DLD1 (cell line): ENCODE measurements around the gene PTPRD.

Experiments used
- in situ Hi-C: cut with HindIII; loops from 2 replicates; pipeline ENCODE4 v1.10.0; 2017; ENCODE audit warnings: low sequenced_read_pairs

Gene PTPRD

DNA sequence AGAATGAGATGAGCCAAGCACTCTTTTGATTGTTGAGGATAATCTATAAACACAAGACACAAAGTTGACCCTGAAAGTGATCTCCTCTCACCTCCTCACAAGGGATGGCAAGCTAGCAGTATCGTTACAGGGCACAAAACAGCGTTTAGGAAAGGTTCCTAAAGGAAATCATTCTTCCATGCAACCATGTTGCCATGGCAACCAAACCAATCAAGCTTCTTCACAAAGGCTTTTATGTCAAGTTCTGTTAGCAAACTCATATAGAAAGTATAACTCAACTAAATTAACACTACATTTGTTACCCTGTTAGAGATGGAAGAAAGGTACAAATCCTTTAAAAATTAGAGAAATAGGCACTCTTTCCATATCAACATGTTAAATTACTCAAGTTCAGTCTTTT, 1796.4 kb downstream of the PTPRD start:
- in situ Hi-C loops = no loop called here

GRCh38 chr9:8815931-8816330, 1796.9 kb downstream of the PTPRD start:
- in situ Hi-C loops = no loop called here

DNA sequence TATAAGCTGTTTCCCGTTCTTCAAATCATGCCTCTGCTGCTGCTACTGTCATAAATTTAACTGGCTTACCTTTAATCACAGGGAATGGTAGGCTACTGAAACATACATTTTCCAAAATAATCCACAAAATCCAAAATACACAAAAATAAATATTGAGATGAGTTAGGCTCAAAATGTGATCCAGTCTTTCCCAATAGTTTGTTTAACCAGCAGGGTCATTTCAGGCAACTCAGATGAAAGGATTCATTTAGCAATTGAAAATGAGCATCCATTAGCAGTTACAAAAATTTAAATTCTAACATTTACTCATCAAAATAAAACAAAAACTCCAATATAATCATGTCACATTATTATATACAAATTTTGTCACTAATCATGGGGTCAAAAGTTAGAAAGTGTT, 1797.6 kb downstream of the PTPRD start:
- in situ Hi-C loops = no loop called here

DNA sequence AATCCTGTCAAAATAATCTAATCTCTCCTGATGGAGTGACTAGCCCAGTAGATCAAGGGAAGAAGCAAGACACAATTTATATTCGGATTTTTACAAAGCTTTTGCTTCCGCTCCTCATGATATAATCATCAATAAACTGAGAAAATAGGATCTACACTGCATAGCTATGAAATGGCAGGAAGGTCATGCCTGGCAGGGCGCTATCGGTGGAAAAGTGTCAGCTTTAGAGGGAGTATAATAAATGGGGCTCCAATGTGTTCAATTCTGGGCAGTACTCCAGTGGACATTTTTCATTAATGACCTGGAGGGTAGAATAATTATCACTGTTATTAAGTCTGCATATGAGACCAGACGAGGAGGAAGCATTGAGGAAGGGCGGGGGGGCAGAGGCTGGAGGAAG, 1799.9 kb downstream of the PTPRD start:
- in situ Hi-C loops = no loop called here

- in situ Hi-C loops = no loop called here
Observed at GRCh38 chr9:8809741-8810140, 1803.1 kb downstream of the PTPRD start.

DNA sequence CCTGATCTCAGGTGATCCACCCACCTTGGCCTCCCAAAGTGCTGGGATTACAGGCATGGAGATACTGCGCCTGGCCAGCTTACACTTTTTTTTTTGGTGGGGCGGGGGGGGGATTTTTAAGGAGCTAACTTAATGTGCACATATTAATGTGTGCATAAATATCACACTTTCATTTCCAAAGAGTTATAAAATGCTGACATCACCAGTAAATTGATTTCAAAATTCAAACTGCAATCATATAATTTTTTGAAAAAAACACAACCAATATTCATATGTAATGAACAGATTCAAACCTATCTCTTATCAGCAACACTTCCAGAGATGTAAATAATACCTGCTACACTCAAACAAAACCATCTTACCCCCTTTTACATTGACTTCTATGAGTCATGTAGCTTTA, 1806.7 kb downstream of the PTPRD start:
- in situ Hi-C loops = no loop called here

DNA sequence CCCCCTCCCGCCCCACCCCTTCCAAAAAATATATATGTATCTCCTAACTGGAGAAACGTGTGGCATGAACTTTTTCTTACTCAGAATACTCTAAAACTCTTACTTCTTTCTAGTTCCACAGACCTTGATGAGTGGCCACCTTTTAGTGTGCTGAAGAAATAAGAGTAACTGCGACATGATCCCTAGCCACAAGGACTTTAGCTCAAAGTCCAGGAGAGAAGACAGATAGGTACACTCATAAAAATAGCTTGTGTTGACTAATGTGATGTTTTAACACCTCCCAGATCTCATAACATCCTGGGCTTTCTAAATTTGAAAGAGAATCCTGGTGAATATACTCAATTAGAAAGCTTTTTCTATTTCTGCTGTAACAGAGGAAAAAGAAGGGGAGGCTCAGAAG, 1808.2 kb downstream of the PTPRD start:
- in situ Hi-C loops = no loop called here

GRCh38 chr9:8802242-8802641, 1810.6 kb downstream of the PTPRD start:
- in situ Hi-C loops = no loop called here

DNA sequence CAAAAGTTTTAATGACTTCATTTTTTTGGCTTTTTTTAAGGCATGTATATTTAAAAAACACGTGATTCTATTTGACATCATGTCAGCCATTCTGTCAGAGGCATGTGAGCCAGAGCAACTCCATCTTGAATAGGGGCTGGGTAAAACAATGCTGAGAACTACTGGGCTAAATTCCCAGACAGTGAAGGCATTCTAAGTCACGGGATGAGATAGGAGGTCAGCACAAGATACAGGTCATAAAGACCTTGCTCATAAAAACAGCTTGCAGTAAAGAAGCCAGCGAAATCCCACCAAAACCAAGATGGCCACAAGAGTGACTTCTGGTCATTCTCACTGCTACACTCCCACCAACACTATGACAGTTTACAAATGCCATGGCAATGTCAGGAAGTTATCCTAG, 1812.6 kb downstream of the PTPRD start:
- in situ Hi-C loops = no loop called here

GRCh38 chr9:8799615-8800014, 1813.2 kb downstream of the PTPRD start:
- in situ Hi-C loops = no loop called here

DNA sequence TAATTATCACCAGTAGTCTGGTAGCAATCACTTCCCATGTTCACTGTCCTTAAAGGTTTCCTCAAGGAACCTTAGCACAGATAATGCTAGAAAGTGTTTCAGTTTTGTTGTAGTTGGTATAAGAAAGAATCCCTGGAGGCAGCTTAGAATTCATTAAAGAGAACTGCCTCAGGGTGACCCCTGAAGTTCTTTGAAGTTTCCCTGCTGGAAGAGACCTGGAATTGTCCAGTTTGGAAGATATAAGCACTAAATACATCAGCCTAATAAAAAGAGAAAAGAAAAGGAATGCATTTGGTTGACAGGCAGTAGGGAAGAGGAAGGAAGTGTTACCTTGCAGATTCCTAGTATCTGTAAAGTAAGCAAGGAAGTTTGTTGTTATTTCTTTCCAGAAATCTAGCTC, 1813.6 kb downstream of the PTPRD start:
- in situ Hi-C loops = no loop called here

- in situ Hi-C loops = no loop called here
Observed at GRCh38 chr9:8784838-8785237, 1828.0 kb downstream of the PTPRD start.

DNA sequence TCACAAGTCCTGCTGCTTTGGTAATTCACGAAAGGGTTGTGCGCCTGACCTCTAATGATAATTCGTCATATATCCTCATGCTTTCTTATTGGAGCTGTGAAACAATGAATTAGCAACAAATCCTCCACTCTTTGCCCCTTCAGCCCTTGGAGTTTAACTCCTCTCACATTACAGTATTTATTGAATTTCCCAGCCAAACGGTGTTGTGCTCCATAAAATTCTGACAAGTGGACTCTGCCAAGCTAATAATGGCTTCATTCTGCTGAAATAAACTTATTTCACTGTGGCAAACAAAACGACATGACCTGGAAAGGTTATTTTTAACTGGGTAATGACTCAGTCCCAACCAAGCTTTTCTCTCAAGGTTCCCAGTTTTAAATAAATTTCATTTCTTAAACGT, 1828.9 kb downstream of the PTPRD start:
- in situ Hi-C loops = no loop called here

DNA sequence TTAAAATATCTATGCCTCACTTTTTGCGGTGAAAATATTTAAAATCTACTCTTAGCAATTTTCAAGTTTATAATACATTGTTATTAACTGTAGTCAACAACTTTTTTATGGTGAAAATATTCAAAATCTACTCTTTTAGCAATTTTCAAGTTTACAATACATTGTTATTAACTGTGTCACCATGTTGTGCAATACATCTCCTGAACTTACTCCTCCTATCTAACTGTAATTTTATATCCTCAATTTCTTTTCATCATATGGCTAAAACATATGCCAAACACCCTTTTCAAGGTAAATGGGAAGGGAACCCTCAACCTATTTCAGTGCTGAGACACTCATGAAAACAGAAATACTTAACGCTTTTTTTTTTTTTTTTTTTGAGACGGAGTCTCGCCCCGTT, 1830.6 kb downstream of the PTPRD start:
- in situ Hi-C loops = no loop called here

DNA sequence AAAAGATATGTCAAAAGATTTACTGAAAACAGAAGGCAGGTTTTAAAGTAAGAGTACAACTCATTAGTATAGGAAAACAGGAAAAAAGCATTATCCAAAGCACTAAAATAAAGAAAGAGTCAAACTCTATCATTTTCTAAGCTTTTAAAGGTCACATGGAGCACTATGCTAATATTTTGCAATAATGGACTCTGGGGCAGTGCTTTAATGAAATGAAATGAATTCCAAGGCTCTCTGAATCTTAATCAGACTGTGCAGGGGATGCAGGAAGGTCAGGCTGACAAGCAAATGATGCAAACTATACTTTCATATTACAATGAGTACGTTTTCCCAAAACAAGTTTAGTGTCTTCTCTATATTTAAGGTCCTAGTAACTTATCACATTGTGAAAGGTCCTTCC, 1831.3 kb downstream of the PTPRD start:
- in situ Hi-C loops = no loop called here

DNA sequence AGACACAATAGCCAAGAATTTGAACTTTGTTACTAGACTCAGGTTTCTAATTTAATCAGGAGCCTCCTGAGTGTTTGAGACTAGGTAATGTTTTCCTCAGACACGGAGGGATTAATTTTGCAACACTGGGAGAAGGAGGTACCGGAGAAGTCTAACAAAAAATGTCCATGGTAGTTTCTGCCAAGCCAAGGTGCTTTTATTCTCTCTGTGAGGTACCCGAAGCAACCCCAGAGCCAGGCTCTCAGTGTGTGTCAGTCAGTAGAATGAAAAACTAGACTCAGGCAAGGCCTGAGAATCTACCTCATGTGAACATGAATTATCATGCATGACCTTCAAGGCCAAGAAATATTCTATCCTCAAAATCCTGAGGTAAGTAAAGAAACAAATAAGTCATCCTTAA, 1832.4 kb downstream of the PTPRD start:
- in situ Hi-C loops = no loop called here

DNA sequence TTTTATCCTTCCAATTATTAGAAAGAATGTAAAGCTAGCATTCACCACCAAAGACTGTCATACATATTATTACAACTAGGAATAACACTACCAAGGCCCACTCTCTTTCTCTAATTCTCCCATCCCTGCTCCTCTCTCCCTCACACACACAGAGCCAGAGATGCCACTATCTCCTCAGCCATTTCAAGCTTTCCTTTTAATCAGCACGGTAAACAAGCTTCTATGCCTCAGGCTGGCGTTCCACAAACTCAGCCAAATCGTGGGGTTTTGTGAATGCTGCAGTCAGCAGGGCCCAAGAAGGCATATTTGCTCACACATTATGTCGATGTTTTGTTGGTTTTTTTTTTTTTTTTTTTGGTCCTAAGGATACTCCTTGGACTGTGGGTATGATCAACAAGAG, 1833.3 kb downstream of the PTPRD start:
- in situ Hi-C loops = no loop called here

- in situ Hi-C loops = no loop called here
Observed at GRCh38 chr9:8778356-8778755, 1834.4 kb downstream of the PTPRD start.

DNA sequence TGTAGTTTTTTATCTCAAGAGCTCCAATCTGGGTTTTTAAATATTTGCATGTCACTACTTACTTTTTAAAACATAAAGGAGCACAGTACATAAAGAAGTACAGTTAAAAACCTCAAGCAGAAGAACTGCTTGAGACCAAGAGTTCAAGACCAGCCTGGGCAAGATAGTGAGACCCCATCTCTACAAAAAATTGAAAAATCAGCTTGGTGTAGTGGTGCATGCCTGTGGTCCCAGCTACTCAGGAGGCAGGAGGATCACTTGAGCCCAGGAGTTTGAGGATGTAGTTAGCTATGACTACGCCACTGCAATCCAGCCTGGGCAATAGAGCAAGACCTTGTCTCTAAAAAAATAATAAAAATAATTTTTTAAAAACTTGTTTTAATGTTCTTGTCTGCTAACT, 1840.5 kb downstream of the PTPRD start:
- in situ Hi-C loops = no loop called here

DNA sequence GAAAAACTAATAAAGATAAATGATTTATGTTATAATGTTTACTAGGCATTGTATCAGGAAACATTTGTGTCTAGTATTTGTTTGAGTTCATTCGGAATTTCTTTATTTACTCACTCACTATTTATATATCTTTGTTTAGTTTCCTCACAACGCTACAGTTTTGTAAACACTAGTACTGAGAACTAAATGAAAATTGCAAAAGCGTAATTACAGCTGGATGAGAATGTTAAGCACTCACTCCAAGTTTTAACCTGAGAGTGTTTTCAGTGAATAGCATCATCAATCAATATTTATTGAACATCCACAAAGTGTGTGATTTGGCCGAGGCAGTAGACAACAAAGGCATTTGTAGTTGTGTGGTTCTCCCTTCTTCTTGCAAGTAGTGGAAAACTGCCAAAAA, 1843.6 kb downstream of the PTPRD start:
- in situ Hi-C loops = no loop called here

- in situ Hi-C loops = no loop called here
Observed at GRCh38 chr9:8766096-8766495, 1846.7 kb downstream of the PTPRD start.

DNA sequence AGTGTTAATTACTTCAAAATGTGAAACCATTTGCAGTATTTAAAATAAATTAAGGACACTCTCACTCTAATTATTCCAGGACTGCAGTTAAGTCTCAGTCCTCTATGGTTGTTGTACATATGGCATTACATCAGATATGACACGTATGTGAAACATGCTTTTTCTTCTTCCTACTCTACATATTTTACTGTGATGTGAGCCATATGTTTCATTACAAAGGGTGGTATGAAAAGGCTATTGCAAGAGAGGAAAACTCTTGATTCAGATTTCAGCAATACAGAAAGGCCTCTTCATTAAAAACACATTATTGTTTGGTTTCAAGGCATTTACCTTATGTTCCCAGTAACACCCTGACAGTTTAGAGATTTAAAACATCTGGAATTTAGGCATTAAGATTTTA, 1848.8 kb downstream of the PTPRD start:
- in situ Hi-C loops = no loop called here

DNA sequence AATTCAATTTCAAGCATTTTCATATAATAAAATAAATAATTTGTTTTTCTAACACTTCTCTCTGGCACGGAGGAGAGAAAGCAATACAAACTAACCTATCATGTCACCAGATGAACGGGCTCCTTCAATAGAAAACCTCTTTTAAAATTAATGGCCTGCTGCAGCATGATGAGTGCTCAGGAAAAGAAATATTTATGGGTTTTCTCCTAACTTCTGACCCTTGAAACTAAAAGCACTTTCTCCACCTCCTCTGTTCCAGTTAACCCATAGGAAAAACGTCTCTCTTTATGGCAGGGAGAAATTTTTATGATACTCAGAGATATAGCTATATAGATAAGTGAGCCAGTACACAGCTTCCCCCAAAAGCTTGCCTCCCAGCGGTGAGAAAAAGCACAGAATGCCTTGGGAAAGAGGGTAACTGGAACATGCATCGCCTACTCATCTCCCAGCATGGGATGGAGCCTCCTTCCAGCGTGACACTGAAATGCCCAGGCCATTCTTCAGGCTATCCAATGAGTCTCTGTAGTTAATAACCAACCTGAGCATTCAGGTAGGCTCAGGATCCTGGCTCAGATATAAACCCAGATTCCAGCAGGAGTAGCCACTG, 1850.2 kb downstream of the PTPRD start:
- in situ Hi-C loops = no loop called here
